H9 (cell line): Measurements from ENCODE around the gene TRPM2. TPM values are rescaled to one million over a fixed set of nuclear protein-coding genes. Genes with fewer than 3 reads are reported as not detected.
A peak's percentile ranks its signal among the peaks of the same experiment; 100 is the strongest.

Source experiments
- DNase-seq: peaks from one replicate; pipeline ENCODE4 v3.0.0-alpha.2; 2017
- H2AFZ ChIP-seq: one replicate; pipeline ENCODE4 v1.6.1; 2013; ENCODE audit warnings: mild to moderate bottlenecking, low read length, control low read depth, moderate library complexity
- H2AK5ac ChIP-seq: 2 replicates; pipeline ENCODE4 v1.6.1; 2013; ENCODE audit warnings: low read length, control low read depth, mixed read lengths; ENCODE audit not compliant: insufficient read length
- H2BK120ac ChIP-seq: one replicate; pipeline ENCODE4 v1.6.1; 2013; ENCODE audit warnings: low read depth, mild to moderate bottlenecking, low read length, control low read depth, inconsistent platforms; ENCODE audit not compliant: poor library complexity, severe bottlenecking
- H2BK12ac ChIP-seq: 2 replicates; pipeline ENCODE4 v1.6.1; 2013; ENCODE audit warnings: low read length, control low read depth, mixed read lengths, low read depth; ENCODE audit not compliant: insufficient read length
- H2BK15ac ChIP-seq: 2 replicates; pipeline ENCODE4 v1.6.1; 2013; ENCODE audit warnings: low read depth, low read length, control low read depth
- H2BK20ac ChIP-seq: one replicate; pipeline ENCODE4 v1.6.1; 2013; ENCODE audit warnings: low read depth, mild to moderate bottlenecking, low read length, control low read depth, inconsistent platforms; ENCODE audit not compliant: poor library complexity, severe bottlenecking
- H2BK5ac ChIP-seq: 2 replicates; pipeline ENCODE4 v1.6.1; 2013; ENCODE audit warnings: low read length, control low read depth, mixed read lengths; ENCODE audit not compliant: insufficient read length
- H3K14ac ChIP-seq: 2 replicates; pipeline ENCODE4 v1.6.1; 2013; ENCODE audit warnings: low read length, control low read depth; ENCODE audit not compliant: insufficient read depth
- H3K18ac ChIP-seq: 2 replicates; pipeline ENCODE4 v1.6.1; 2013; ENCODE audit warnings: low read depth, mild to moderate bottlenecking, mixed read lengths, low read length, control low read depth; ENCODE audit not compliant: insufficient read length
- H3K23ac ChIP-seq: 2 replicates; pipeline ENCODE4 v1.6.1; 2013; ENCODE audit warnings: low read length, control low read depth, mixed read lengths, low read depth; ENCODE audit not compliant: insufficient read length
- H3K23me2 ChIP-seq: 2 replicates; pipeline ENCODE4 v1.6.1; 2013; ENCODE audit warnings: low read depth, mild to moderate bottlenecking, mixed read lengths, low read length, control low read depth; ENCODE audit not compliant: insufficient read length, poor library complexity, severe bottlenecking
- H3K27ac ChIP-seq: 2 replicates; pipeline ENCODE4 v1.5.1; 2013; ENCODE audit warnings: low read length, control low read depth, mixed read lengths, low read depth; ENCODE audit not compliant: insufficient read length
- H3K27me3 ChIP-seq: 2 replicates; pipeline ENCODE4 v1.6.1; 2013; ENCODE audit warnings: low read length, control low read depth, inconsistent platforms; ENCODE audit not compliant: insufficient read depth
- H3K4ac ChIP-seq: 2 replicates; pipeline ENCODE4 v1.6.1; 2013; ENCODE audit warnings: low read depth, mild to moderate bottlenecking, control low read depth, inconsistent platforms, low read length, moderate library complexity
- H3K4me1 ChIP-seq: 2 replicates; pipeline ENCODE4 v1.6.1; 2013; ENCODE audit warnings: low read length, control low read depth, inconsistent platforms; ENCODE audit not compliant: insufficient read depth
- H3K4me2 ChIP-seq: 2 replicates; pipeline ENCODE4 v1.6.1; 2013; ENCODE audit warnings: low read length, control low read depth, mixed read lengths; ENCODE audit not compliant: insufficient read length, insufficient read depth
- H3K56ac ChIP-seq: 2 replicates; pipeline ENCODE4 v1.6.1; 2013; ENCODE audit warnings: low read depth, mild to moderate bottlenecking, mixed read lengths, low read length, control low read depth; ENCODE audit not compliant: insufficient read length
- H3K79me1 ChIP-seq: 2 replicates; pipeline ENCODE4 v1.6.1; 2013; ENCODE audit warnings: low read depth, mild to moderate bottlenecking, moderate library complexity, low read length, control low read depth, inconsistent platforms; ENCODE audit not compliant: insufficient read depth, poor library complexity, severe bottlenecking
- H3K79me2 ChIP-seq: 2 replicates; pipeline ENCODE4 v1.6.1; 2013; ENCODE audit warnings: low read length, control low read depth, inconsistent platforms; ENCODE audit not compliant: insufficient read depth
- H3K9ac ChIP-seq: 2 replicates; pipeline ENCODE4 v1.6.1; 2013; ENCODE audit warnings: low read length, control low read depth, mixed read lengths; ENCODE audit not compliant: insufficient read length; ENCODE audit errors: extremely low read depth
- H3K9me3 ChIP-seq: one replicate; pipeline ENCODE4 v1.6.1; 2013; ENCODE audit warnings: low read depth, low read length, inconsistent platforms; ENCODE audit not compliant: control insufficient read depth
- H3T11ph ChIP-seq: one replicate; pipeline ENCODE4 v1.6.1; 2013; ENCODE audit warnings: mild to moderate bottlenecking, low read length, control low read depth, inconsistent platforms
- H4K20me1 ChIP-seq: one replicate; pipeline ENCODE4 v1.6.1; 2013; ENCODE audit not compliant: control insufficient read depth, insufficient read length, insufficient read depth
- H4K5ac ChIP-seq: 2 replicates; pipeline ENCODE4 v1.6.1; 2013; ENCODE audit warnings: low read depth, mild to moderate bottlenecking, mixed read lengths, low read length, control low read depth; ENCODE audit not compliant: insufficient read length
- H4K8ac ChIP-seq: replicated peaks from 2 replicates; pipeline ENCODE4 v1.6.1; 2013; ENCODE audit warnings: low read length, control low read depth, mixed read lengths, low read depth; ENCODE audit not compliant: insufficient read length
- H4K91ac ChIP-seq: 2 replicates; pipeline ENCODE4 v1.6.1; 2013; ENCODE audit warnings: low read depth, mild to moderate bottlenecking, moderate library complexity, mixed read lengths, low read length, control low read depth; ENCODE audit not compliant: insufficient read length
- H3K27ac Mint-ChIP-seq, 3 experiments: 2 replicates in 2 of 3; 3 replicates in 1 of 3; pipeline ENCODE4 v1.8.0; 2020 to 2021; ENCODE audit warnings: mixed read lengths in 3 of 3, mild to moderate bottlenecking in 1 of 3, moderate library complexity in 1 of 3
- H3K27me3 Mint-ChIP-seq: 2 replicates; pipeline ENCODE4 v1.8.0; 2021; ENCODE audit warnings: low read depth, mild to moderate bottlenecking, moderate library complexity, mixed read lengths
- H3K36me3 Mint-ChIP-seq, 3 experiments: 2 replicates in 2 of 3; 3 replicates in 1 of 3; pipeline ENCODE4 v1.8.0; 2020 to 2021; ENCODE audit warnings: low read depth in 3 of 3, mixed read lengths in 3 of 3; ENCODE audit not compliant: insufficient read depth in 1 of 3
- H3K4me1 Mint-ChIP-seq, 2 experiments: 2 replicates each; pipeline ENCODE4 v1.8.0; 2020; ENCODE audit warnings: mixed read lengths in 2 of 2
- H3K4me3 Mint-ChIP-seq, 2 experiments: 2 replicates in 1 of 2; 3 replicates in 1 of 2; pipeline ENCODE4 v1.8.0; 2020 to 2021; ENCODE audit warnings: mild to moderate bottlenecking in 2 of 2, mixed read lengths in 2 of 2, moderate library complexity in 1 of 2
- H3K9me3 Mint-ChIP-seq, 2 experiments: 2 replicates in 1 of 2; 3 replicates in 1 of 2; pipeline ENCODE4 v1.8.0; 2020; ENCODE audit warnings: mild to moderate bottlenecking in 2 of 2, mixed read lengths in 2 of 2, moderate library complexity in 1 of 2
- CTCF ChIP-seq: fragments of 200-600 bp; sonication (generic); conservative IDR thresholded peaks from 3 replicates; pipeline ENCODE4 v1.8.0; 2021; ENCODE audit warnings: antibody characterized with exemption, mild to moderate bottlenecking
- WGBS: extraction: QIAGEN DNeasy Blood & Tissue Kit; methylation state at CpG from one replicate; pipeline ENCODE4 v1.1.7; 2013; ENCODE audit warnings: missing lambda C conversion rate, low lambda C conversion rate, mixed read lengths; ENCODE audit not compliant: insufficient read length; ENCODE audit errors: extremely low coverage; 5-methylcytosine and 5-hydroxymethylcytosine counted together
- total RNA-seq: library from RNA; stranded (reverse); gene quantifications from 2 replicates; pipeline ENCODE4 v1.2.1, GENCODE V29; 2021

The TRPM2 gene
- total RNA-seq, 1 experiment from 2014 or later: 0.68 TPM

GRCh38 chr21:44423312-44423821 is 69.9 kb downstream of the TRPM2 start:
- Histone ChIP-seq H4K91ac (no peak overlapping the region), H3K23ac (no peak overlapping the region), H2AK5ac (no peak overlapping the region), H3K27ac (no peak overlapping the region), H2BK20ac (no peak overlapping the region), H3K4ac (no peak overlapping the region), H3T11ph (no peak overlapping the region), H2BK120ac (no peak overlapping the region), H4K20me1 (no peaks in the 10 kb centered on the region), H3K27me3 (no peaks in the 10 kb centered on the region), H3K14ac (no peak overlapping the region), H2AFZ (no peak overlapping the region), H4K5ac (no peak overlapping the region), H2BK5ac (no peak overlapping the region), H3K56ac (no peak overlapping the region), H4K8ac (no peak overlapping the region), H3K79me1 (no peaks in the 10 kb centered on the region), H3K9ac (no peak overlapping the region), H2BK12ac (no peak overlapping the region), H2BK15ac (no peak overlapping the region), H3K4me2 (no peak overlapping the region), H3K23me2 (no peaks in the 10 kb centered on the region), H3K18ac (no peak overlapping the region), H3K4me1 (no peaks in the 10 kb centered on the region), H3K9me3 (no peaks in the 10 kb centered on the region), H3K79me2 (no peaks in the 10 kb centered on the region)
- H3K36me3 Mint-ChIP-seq: peaks cover 0 to 5% (median 4%) of the 10 kb centered on the region in 3 experiments; a peak in 4 of 7 replicates
- H3K27ac Mint-ChIP-seq: no peak overlapping the region; a peak in 1 of 7 replicates
- WGBS: no CpG with 5 or more reads among the region's 12 CpGs
- peak; percentile 25 for DNase-seq
- TF ChIP-seq CTCF: no peak
- H3K4me3 Mint-ChIP-seq: no peak overlapping the region
- peaks cover 10% of the 10 kb centered on the region in 2 experiments for H3K9me3 Mint-ChIP-seq
- H3K27me3 Mint-ChIP-seq: no peaks in the 10 kb centered on the region; the same call in 1 of the 2 replicates
- H3K4me1 Mint-ChIP-seq: peaks cover 0 to 3% of the 10 kb centered on the region in 2 experiments; a peak in 1 of 4 replicates
